Fibroblast of gingiva (primary cell): Measurements from ENCODE around the gene OR52A1.
A peak's percentile ranks its signal among the peaks of the same experiment; 100 is the strongest.
"Not testable (repeated sequence)": the region's sequence is repeated elsewhere in the genome, so short reads cannot be mapped to it uniquely, and the experiment has no call there.

Experiments
- DNase-seq: peaks from one replicate; pipeline ENCODE4 v3.0.0-alpha.2; 2011; ENCODE audit warnings: low read depth

The OR52A1 gene

GRCh38 chr11:5154657-5155056, at the start of gene OR52A1:
OR52A1 (minus strand) TSS chr11:5154757; CDS start chr11:5152369, 2,388 bp downstream.
- no peak for DNase-seq

- no peak for DNase-seq
Measured at GRCh38 chr11:5203366-5203765, 48.8 kb upstream of the OR52A1 start.

- no peak for DNase-seq
Measured at GRCh38 chr11:5200582-5200981, 46.0 kb upstream of the OR52A1 start, which contains the start of gene OR51V1. OR51V1 (minus strand) TSS chr11:5200682; CDS start chr11:5200682, 0 bp downstream.

GRCh38 chr11:5198285-5198684, 43.7 kb upstream of the OR52A1 start:
- no peak for DNase-seq

GRCh38 chr11:5197536-5197935, 43.0 kb upstream of the OR52A1 start:
- peak; percentile 30 for DNase-seq

GRCh38 chr11:5196731-5197130, 42.2 kb upstream of the OR52A1 start:
- DNase-seq, result peak; percentile 46

GRCh38 chr11:5196067-5196466, 41.5 kb upstream of the OR52A1 start:
- no peak for DNase-seq

GRCh38 chr11:5192738-5193137, 38.2 kb upstream of the OR52A1 start:
- no peak for DNase-seq

GRCh38 chr11:5188201-5188600, 33.6 kb upstream of the OR52A1 start:
- no peak for DNase-seq

GRCh38 chr11:5178046-5178837, 23.7 kb upstream of the OR52A1 start:
- no peak for DNase-seq

GRCh38 chr11:5174934-5175333, 20.4 kb upstream of the OR52A1 start:
- DNase-seq, result no peak

GRCh38 chr11:5171856-5172255, 17.3 kb upstream of the OR52A1 start:
- DNase-seq, result no peak

- not testable (repeated sequence) for DNase-seq
Measured at GRCh38 chr11:5165898-5166297, 11.3 kb upstream of the OR52A1 start.

GRCh38 chr11:5164807-5165206, 10.2 kb upstream of the OR52A1 start:
- DNase-seq, result not testable (repeated sequence)

- DNase-seq, result not testable (repeated sequence)
Measured at GRCh38 chr11:5161045-5161444, 6.5 kb upstream of the OR52A1 start.

- not testable (repeated sequence) for DNase-seq
Measured at GRCh38 chr11:5160217-5160616, 5.7 kb upstream of the OR52A1 start.

- no peak for DNase-seq
Measured at GRCh38 chr11:5159806-5160205, 5.2 kb upstream of the OR52A1 start.

- no peak for DNase-seq
Measured at GRCh38 chr11:5153574-5154431, 754 bp downstream of the OR52A1 start.

GRCh38 chr11:5151713-5152153, 2.8 kb downstream of the OR52A1 start:
- DNase-seq, result no peak

- DNase-seq, result not testable (repeated sequence)
Measured at GRCh38 chr11:5144206-5144605, 10.4 kb downstream of the OR52A1 start.

GRCh38 chr11:5137996-5138395, 16.6 kb downstream of the OR52A1 start, which contains the start of gene OR52A5:
OR52A5 (minus strand) TSS chr11:5138356; CDS start chr11:5132642, 5,714 bp downstream.
- no peak for DNase-seq

GRCh38 chr11:5137014-5137413, 17.5 kb downstream of the OR52A1 start:
- no peak for DNase-seq

GRCh38 chr11:5136261-5136660, 18.3 kb downstream of the OR52A1 start:
- no peak for DNase-seq
